ENCODE data around the gene FHIT. TPM values are rescaled to one million over a fixed set of nuclear protein-coding genes. Genes with fewer than 3 reads are reported as not detected.

The FHIT gene
- total RNA-seq, 2 donors from 2014 or later: 6.8 to 12.3 TPM

GRCh38 chr3:61092870-61093269, 158.4 kb downstream of the FHIT start:
- no peak for TF ChIP-seq CTCF (conservative IDR thresholded peaks at IDR 0.05)
- Histone ChIP-seq H3K9me3 (ENCODE audit: control insufficient read depth, low read length) (no peaks in the 10 kb centered on the region), H3K27me3 (ENCODE audit: control insufficient read depth, insufficient read depth, low read length, poor library complexity, severe bottlenecking) (no peaks in the 10 kb centered on the region), H3K4me3 (ENCODE audit: low read length) (no peak overlapping the region), H3K36me3 (ENCODE audit: control insufficient read depth, insufficient read depth, low read length) (no peaks in the 10 kb centered on the region), H3K4me1 (ENCODE audit: control insufficient read depth, insufficient read depth, low read length) (no peaks in the 10 kb centered on the region), H3K27ac (ENCODE audit: low read depth, low read length) (no peak overlapping the region), H3K9ac (ENCODE audit: extremely low read depth, low read length, poor library complexity, severe bottlenecking) (no peak overlapping the region)
- no peaks in the 10 kb centered on the region for H3K9me3 Mint-ChIP-seq
- peaks cover 4% of the 10 kb centered on the region for H3K4me1 Mint-ChIP-seq
- H3K4me3 Mint-ChIP-seq: no peak overlapping the region
- no peak overlapping the region for H3K27ac Mint-ChIP-seq
- H3K36me3 Mint-ChIP-seq (ENCODE audit: low read depth): no peaks in the 10 kb centered on the region
- DNase-seq: no peak
- WGBS, 2 experiments (ENCODE audit: insufficient coverage in 1 of 2, insufficient read length in 1 of 2): 75 to 92% methylated on average over 3 to 4 of the region's 4 CpGs
- no peaks in the 10 kb centered on the region for H3K27me3 Mint-ChIP-seq (ENCODE audit: insufficient read depth)

GRCh38 chr3:61090389-61091169, 160.7 kb downstream of the FHIT start:
- Histone ChIP-seq H3K27me3 (ENCODE audit: control insufficient read depth, insufficient read depth, low read length, poor library complexity, severe bottlenecking) (no peaks in the 10 kb centered on the region), H3K4me3 (ENCODE audit: low read length) (no peak overlapping the region), H3K4me1 (ENCODE audit: control insufficient read depth, insufficient read depth, low read length) (no peaks in the 10 kb centered on the region), H3K9ac (ENCODE audit: extremely low read depth, low read length, poor library complexity, severe bottlenecking) (no peak overlapping the region), H3K36me3 (ENCODE audit: control insufficient read depth, insufficient read depth, low read length) (no peaks in the 10 kb centered on the region), H3K27ac (ENCODE audit: low read depth, low read length) (no peak overlapping the region), H3K9me3 (ENCODE audit: control insufficient read depth, low read length) (no peaks in the 10 kb centered on the region)
- H3K27me3 Mint-ChIP-seq (ENCODE audit: insufficient read depth): no peaks in the 10 kb centered on the region
- no peak for DNase-seq
- TF ChIP-seq CTCF (conservative IDR thresholded peaks at IDR 0.05): no peak
- no peaks in the 10 kb centered on the region for H3K9me3 Mint-ChIP-seq
- peaks cover 8% of the 10 kb centered on the region for H3K4me1 Mint-ChIP-seq
- H3K27ac Mint-ChIP-seq: no peak overlapping the region
- WGBS, 2 experiments (ENCODE audit: insufficient coverage in 1 of 2, insufficient read length in 1 of 2): 43 to 70% methylated on average over 2 to 6 of the region's 6 CpGs
- no peak overlapping the region for H3K4me3 Mint-ChIP-seq
- H3K36me3 Mint-ChIP-seq (ENCODE audit: low read depth): no peaks in the 10 kb centered on the region

DNA sequence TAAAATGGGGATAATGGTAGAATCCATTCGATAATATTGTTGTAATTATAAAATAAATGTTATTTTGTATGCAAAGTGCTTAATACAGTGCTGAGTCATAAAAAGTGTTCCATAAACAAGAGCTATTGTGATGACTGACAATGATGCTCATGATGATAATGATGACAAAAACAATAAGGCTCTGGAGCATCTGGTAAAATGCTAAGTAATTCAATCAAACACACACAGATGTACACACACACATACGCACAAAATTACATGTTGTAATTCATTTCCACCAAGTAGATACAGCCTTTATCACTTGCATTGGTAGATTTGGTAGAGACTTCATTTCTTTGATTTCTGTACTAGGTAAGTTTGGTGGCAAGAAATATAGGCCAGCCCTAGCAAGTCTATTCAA, 163.8 kb downstream of the FHIT start:
- Mint-ChIP-seq H3K36me3 (ENCODE audit: low read depth) (no peaks in the 10 kb centered on the region), H3K27ac (no peak overlapping the region), H3K9me3 (no peaks in the 10 kb centered on the region), H3K4me3 (no peak overlapping the region), H3K27me3 (ENCODE audit: insufficient read depth) (no peaks in the 10 kb centered on the region), H3K4me1 (peaks cover 8% of the 10 kb centered on the region)
- H3K27me3 ChIP-seq (ENCODE audit: control insufficient read depth, insufficient read depth, low read length, poor library complexity, severe bottlenecking): no peaks in the 10 kb centered on the region
- no peak for TF ChIP-seq CTCF (conservative IDR thresholded peaks at IDR 0.05)
- no peaks in the 10 kb centered on the region for H3K36me3 ChIP-seq (ENCODE audit: control insufficient read depth, insufficient read depth, low read length)
- no peak overlapping the region for H3K9ac ChIP-seq (ENCODE audit: extremely low read depth, low read length, poor library complexity, severe bottlenecking)
- H3K4me1 ChIP-seq (ENCODE audit: control insufficient read depth, insufficient read depth, low read length): no peaks in the 10 kb centered on the region
- no peaks in the 10 kb centered on the region for H3K9me3 ChIP-seq (ENCODE audit: control insufficient read depth, low read length)
- no peak for DNase-seq
- H3K27ac ChIP-seq (ENCODE audit: low read depth, low read length): no peak overlapping the region
- H3K4me3 ChIP-seq (ENCODE audit: low read length): no peak overlapping the region
- 80 to 100% methylated on average over 1 of the region's 2 CpGs for WGBS, 2 experiments (ENCODE audit: insufficient coverage in 1 of 2, insufficient read length in 1 of 2)
